Right lobe of liver (tissue), 6 donors: ENCODE measurements around the gene SPATA16. TPM values are rescaled to one million over a fixed set of nuclear protein-coding genes. Genes with fewer than 3 reads are reported as not detected.

Experiments used
- ATAC-seq, 4 donors: fragments of 200-7000 bp; cut with Tn5 transposase; one replicate each; pipeline ENCODE4 v1.9.1; 2020; ENCODE audit warnings: mild to moderate bottlenecking in 4 of 4, moderate library complexity in 4 of 4
- DNase-seq, 3 donors: peaks; one replicate each; pipeline ENCODE4 v3.0.0-alpha.2; 2020
- H3K27ac ChIP-seq, 3 donors: fragments of 200-600 bp; one replicate each; pipeline ENCODE4 v1.8.0; 2022
- H3K27me3 ChIP-seq, 2 donors: fragments of 200-600 bp; one replicate each; pipeline ENCODE4 v1.8.0; 2022
- H3K36me3 ChIP-seq, 4 donors: fragments of 200-600 bp; sonication (generic) in 1 of 4; one replicate each; pipeline versions ENCODE4 v1.5.1 to v1.8.0; 2017 to 2022; ENCODE audit warnings: control low read depth in 1 of 4
- H3K4me1 ChIP-seq, 4 donors: fragments of 200-600 bp; sonication (generic) in 1 of 4; one replicate each; pipeline versions ENCODE4 v1.5.1 to v1.8.0; 2017 to 2022; ENCODE audit warnings: control low read depth in 1 of 4
- H3K4me3 ChIP-seq, 3 donors: fragments of 200-600 bp; one replicate each; pipeline ENCODE4 v1.8.0; 2022
- H3K9me3 ChIP-seq, 4 donors: fragments of 200-600 bp; sonication (generic) in 1 of 4; one replicate each; pipeline versions ENCODE4 v1.5.1 to v1.8.0; 2017 to 2022; ENCODE audit warnings: control low read depth in 1 of 4
- POLR2A ChIP-seq: fragments of 450-650 bp; IDR thresholded peaks from one replicate; pipeline ENCODE4 v1.6.1; 2017; ENCODE audit warnings: antibody characterized with exemption, mild to moderate bottlenecking
- WGBS: methylation state at CpG from one replicate; pipeline ENCODE4 v1.1.6; 2018; ENCODE audit warnings: low coverage, low lambda C conversion rate; ENCODE audit not compliant: insufficient coverage; ENCODE audit errors: missing lambda C conversion rate; 5-methylcytosine and 5-hydroxymethylcytosine counted together
- intact Hi-C, 2 donors: fragments of 100-400 bp; cut with DNase I; formaldehyde crosslinking; loops; one replicate each; pipeline versions ENCODE4 v1.11.2 to v1.14.1; 2022
- total RNA-seq, 6 experiments: library from RNA; depleted of rRNA in 2 of 6; stranded (reverse); fragments of >200 nt in 2 of 6; fragmentation: NEBNext Ultra II Directional in 3 of 6; extraction: Animal tissue kit (Norgen Biotek cat#: 25700) in 3 of 6; gene quantifications; one replicate each; pipeline versions ENCODE4 v1.1.0 to v1.2.4, GENCODE V29; 2016 to 2023
- TF ChIP-seq, protein P1 (sequence below), 4 donors: fragments of 200-600 bp in 3 of 4; fragments of 450-650 bp in 1 of 4; IDR thresholded peaks; one replicate each; pipeline versions ENCODE4 v1.5.1 to v1.8.0; 2016 to 2022; ENCODE audit warnings: antibody characterized with exemption in 4 of 4, mild to moderate bottlenecking in 2 of 4
- donor health status: DM: no; HTN: yes; CAD: no.
- donor health status: DM: no; HTN: no; CAD: no.
- donor health status: DM: no; HTN: no; CAD: no.
- donor health status: DM: no; HTN: yes; CAD: no.
- donor health status: DM: no; HTN: yes; CAD: no.

Gene SPATA16
- total RNA-seq, 6 experiments from 2014 or later = not detected

- ATAC-seq = no peak
- Histone ChIP-seq H3K27me3 (no peaks in the 10 kb centered on the region), H3K9me3 (no peaks in the 10 kb centered on the region), H3K27ac (no peak overlapping the region), H3K36me3 (no peaks in the 10 kb centered on the region), H3K4me3 (no peak overlapping the region), H3K4me1 (no peaks in the 10 kb centered on the region)
- WGBS = 37% methylated on average over 3 of the region's 3 CpGs
- DNase-seq = no peak
- TF ChIP-seq POLR2A = no peak
- TF ChIP-seq, protein P1, sequence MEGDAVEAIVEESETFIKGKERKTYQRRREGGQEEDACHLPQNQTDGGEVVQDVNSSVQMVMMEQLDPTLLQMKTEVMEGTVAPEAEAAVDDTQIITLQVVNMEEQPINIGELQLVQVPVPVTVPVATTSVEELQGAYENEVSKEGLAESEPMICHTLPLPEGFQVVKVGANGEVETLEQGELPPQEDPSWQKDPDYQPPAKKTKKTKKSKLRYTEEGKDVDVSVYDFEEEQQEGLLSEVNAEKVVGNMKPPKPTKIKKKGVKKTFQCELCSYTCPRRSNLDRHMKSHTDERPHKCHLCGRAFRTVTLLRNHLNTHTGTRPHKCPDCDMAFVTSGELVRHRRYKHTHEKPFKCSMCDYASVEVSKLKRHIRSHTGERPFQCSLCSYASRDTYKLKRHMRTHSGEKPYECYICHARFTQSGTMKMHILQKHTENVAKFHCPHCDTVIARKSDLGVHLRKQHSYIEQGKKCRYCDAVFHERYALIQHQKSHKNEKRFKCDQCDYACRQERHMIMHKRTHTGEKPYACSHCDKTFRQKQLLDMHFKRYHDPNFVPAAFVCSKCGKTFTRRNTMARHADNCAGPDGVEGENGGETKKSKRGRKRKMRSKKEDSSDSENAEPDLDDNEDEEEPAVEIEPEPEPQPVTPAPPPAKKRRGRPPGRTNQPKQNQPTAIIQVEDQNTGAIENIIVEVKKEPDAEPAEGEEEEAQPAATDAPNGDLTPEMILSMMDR (IDR thresholded peaks at IDR 0.05) = no peak
- intact Hi-C loops = no loop called here
Observed at GRCh38 chr3:172876297-172876696, 264.7 kb downstream of the SPATA16 start.

DNA sequence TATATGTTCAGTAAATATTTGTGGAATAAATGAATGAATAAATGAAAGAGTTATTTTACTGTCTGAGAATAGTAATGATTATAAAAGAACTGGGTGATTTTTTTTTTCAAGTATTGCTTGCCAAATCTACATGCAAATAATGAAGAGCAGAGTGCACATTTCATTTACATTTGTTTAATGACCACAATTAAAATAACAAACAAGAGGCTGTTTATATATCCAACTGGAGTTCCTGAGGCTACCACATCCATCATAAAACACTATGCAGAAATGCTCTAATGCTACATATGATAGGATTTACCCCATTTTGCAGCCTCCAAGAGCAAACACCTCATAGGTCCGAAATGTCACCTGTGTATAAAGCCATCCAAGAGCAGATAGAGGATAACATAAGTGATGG is 266.0 kb downstream of the SPATA16 start:
- intact Hi-C loops = no loop called here
- TF ChIP-seq, protein P1 (IDR thresholded peaks at IDR 0.05) = no peak
- TF ChIP-seq POLR2A = no peak
- no peaks in the 10 kb centered on the region for H3K36me3 ChIP-seq
- H3K4me3 ChIP-seq = no peak overlapping the region
- H3K27me3 ChIP-seq = no peaks in the 10 kb centered on the region
- no peaks in the 10 kb centered on the region for H3K4me1 ChIP-seq
- ATAC-seq (no peak), DNase-seq (no peak)
- 69% methylated on average over 1 of the region's 1 CpG for WGBS
- no peak overlapping the region for H3K27ac ChIP-seq
- H3K9me3 ChIP-seq = no peaks in the 10 kb centered on the region

- 56% methylated on average over 2 of the region's 3 CpGs for WGBS
- no peaks in the 10 kb centered on the region for H3K4me1 ChIP-seq
- TF ChIP-seq, protein P1 (IDR thresholded peaks at IDR 0.05) = no peak
- no peak for TF ChIP-seq POLR2A
- H3K36me3 ChIP-seq = no peaks in the 10 kb centered on the region
- no peak overlapping the region for H3K4me3 ChIP-seq
- intact Hi-C loops = no loop called here
- no peaks in the 10 kb centered on the region for H3K27me3 ChIP-seq
- ATAC-seq (peak in 2 of 4 donors; percentile 28 to 43), DNase-seq (no peak)
- no peaks in the 10 kb centered on the region for H3K9me3 ChIP-seq
- peak overlapping the region in 1 of 3 donors; percentile 22 for H3K27ac ChIP-seq
Observed at GRCh38 chr3:172869784-172870518, 271.1 kb downstream of the SPATA16 start.

- ATAC-seq = peak in 1 of 4 donors; percentile 23
- Histone ChIP-seq H3K4me3 (no peak overlapping the region), H3K4me1 (no peaks in the 10 kb centered on the region), H3K27me3 (no peaks in the 10 kb centered on the region), H3K27ac (no peak overlapping the region), H3K36me3 (no peaks in the 10 kb centered on the region), H3K9me3 (no peaks in the 10 kb centered on the region)
- DNase-seq = no peak
- no peak for TF ChIP-seq POLR2A
- TF ChIP-seq, protein P1 (IDR thresholded peaks at IDR 0.05) = no peak
- 38% methylated on average over 3 of the region's 3 CpGs for WGBS
- intact Hi-C loops = no loop called here
Observed at GRCh38 chr3:172869368-172869771, 271.7 kb downstream of the SPATA16 start.
